ENCODE measurements around the gene MRPL34. TPM values are rescaled to one million over a fixed set of nuclear protein-coding genes. Genes with fewer than 3 reads are reported as not detected.

MRPL34 gene
- polyA plus RNA-seq, 1 donor = 28.3 TPM

- peak; percentile 99 for DNase-seq (ENCODE audit: low read depth)
These were observed 3.7 kb downstream of the MRPL34 start, which contains the start of gene DDA1 for GRCh38 chr19:17309198-17309964. DDA1 (plus strand) TSS chr19:17309563; CDS start chr19:17309655, 92 bp downstream.

- DNase-seq (ENCODE audit: low read depth) = no peak
These were observed 4.3 kb downstream of the MRPL34 start for GRCh38 chr19:17309965-17310461.

GRCh38 chr19:17311455-17312188 lies 6.0 kb downstream of the MRPL34 start:
- no peak for DNase-seq (ENCODE audit: low read depth)

GRCh38 chr19:17312189-17313113 lies 6.8 kb downstream of the MRPL34 start:
- no peak for DNase-seq (ENCODE audit: low read depth)

GRCh38 chr19:17314007-17314593 lies 8.4 kb downstream of the MRPL34 start:
- no peak for DNase-seq (ENCODE audit: low read depth)

- no peak for DNase-seq (ENCODE audit: low read depth)
These were observed 13.3 kb downstream of the MRPL34 start for GRCh38 chr19:17318966-17319365.

- DNase-seq (ENCODE audit: low read depth) = no peak
These were observed 14.0 kb downstream of the MRPL34 start for GRCh38 chr19:17319473-17320238.

GRCh38 chr19:17320435-17320834 lies 14.8 kb downstream of the MRPL34 start:
- no peak for DNase-seq (ENCODE audit: low read depth)

GRCh38 chr19:17321655-17322489 lies 16.2 kb downstream of the MRPL34 start:
- DNase-seq (ENCODE audit: low read depth) = no peak

- DNase-seq (ENCODE audit: low read depth) = no peak
These were observed 17.2 kb downstream of the MRPL34 start for GRCh38 chr19:17322854-17323253.

- DNase-seq (ENCODE audit: low read depth) = no peak
These were observed 17.8 kb downstream of the MRPL34 start for GRCh38 chr19:17323300-17323963.

GRCh38 chr19:17323964-17324332 lies 18.3 kb downstream of the MRPL34 start:
- no peak for DNase-seq (ENCODE audit: low read depth)

GRCh38 chr19:17324357-17325114 lies 18.9 kb downstream of the MRPL34 start:
- DNase-seq (ENCODE audit: low read depth) = no peak

- DNase-seq (ENCODE audit: low read depth) = no peak
These were observed 19.5 kb downstream of the MRPL34 start for GRCh38 chr19:17325133-17325532.

- no peak for DNase-seq (ENCODE audit: low read depth)
These were observed 20.4 kb downstream of the MRPL34 start for GRCh38 chr19:17325881-17326594.

- no peak for DNase-seq (ENCODE audit: low read depth)
These were observed 20.9 kb downstream of the MRPL34 start for GRCh38 chr19:17326595-17326966.

GRCh38 chr19:17327068-17327653 lies 21.5 kb downstream of the MRPL34 start:
- no peak for DNase-seq (ENCODE audit: low read depth)
